ENCODE results near the gene KCNE1. TPM values are rescaled to one million over a fixed set of nuclear protein-coding genes. Genes with fewer than 3 reads are reported as not detected.

The KCNE1 gene
- total and polyA plus RNA-seq, 10 of the 15 experiments (the other 5 are each of a cell fraction or from before 2014, with no cell fraction given): 0.06 to 0.18 (median 0.09) TPM; not detected in 5

DNA sequence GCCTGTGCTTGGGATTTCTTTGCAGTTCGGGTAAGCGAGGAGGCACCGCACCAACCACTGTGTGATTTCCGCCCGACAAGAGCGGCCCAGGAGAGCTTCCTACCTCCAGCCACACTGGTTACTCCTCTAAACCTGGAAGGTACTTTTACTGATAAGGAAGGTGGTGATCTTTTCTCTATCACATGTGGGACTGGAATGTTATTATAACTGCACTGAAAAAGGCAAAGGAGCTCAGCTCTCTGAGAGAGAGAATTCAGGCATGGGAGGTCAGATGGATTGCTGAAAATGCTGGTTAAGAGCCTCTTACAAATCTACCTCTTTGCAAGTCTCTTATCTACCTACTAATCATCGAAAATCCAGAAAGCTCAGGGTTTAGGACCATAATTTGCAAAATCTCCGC is 7.7 kb upstream of the KCNE1 start:
- Histone ChIP-seq H3K9ac (ENCODE audit: control insufficient read depth, insufficient read depth, low read length) (no peak overlapping the region), H2AFZ (ENCODE audit: control insufficient read depth, low read depth, low read length) (no peak overlapping the region), H3K9me3 (replicated peaks; ENCODE audit: control insufficient read depth, insufficient read depth, low read length) (no peaks in the 10 kb centered on the region), H3K36me3 (ENCODE audit: control insufficient read depth in 2 of 2, insufficient read depth in 2 of 2, low read length in 1 of 2) (peaks cover 0 to 2% of the 10 kb centered on the region in 2 experiments; a peak in 1 of 4 replicates), H3K4me3 (no peak overlapping the region), H3K4me2 (ENCODE audit: control insufficient read depth, insufficient read depth) (no peak overlapping the region), H3K4me1 (ENCODE audit: control insufficient read depth, insufficient read depth, low read length) (peaks cover 7% of the 10 kb centered on the region; the same call in 1 of the 2 replicates), H3K27me3 (replicated peaks in 1 of 2; ENCODE audit: control insufficient read depth in 2 of 2, insufficient read depth in 2 of 2, low read length in 1 of 2) (no peaks in the 10 kb centered on the region), H3K27ac (ENCODE audit: control insufficient read depth, insufficient read depth) (no peak overlapping the region), H4K20me1 (ENCODE audit: control insufficient read depth, insufficient read depth) (no peaks in the 10 kb centered on the region), H3K79me2 (ENCODE audit: control insufficient read depth, insufficient read depth, low read length) (no peaks in the 10 kb centered on the region)
- ChIA-PET POLR2A (no interaction called here), CTCF (interaction anchor here (1.0 to 1.2 kb wide), 2 partner anchors 24 to 83 kb away, joined by 3 to 4 read pairs; no protein-coding TSS in a partner anchor), SMC1A (ENCODE audit: uncharacterized antibody, unreplicated experiment) (interaction anchor here (1.7 kb wide), 1 partner anchor 83 kb away, joined by 6 read pairs; no protein-coding TSS in a partner anchor), RAD21 (ENCODE audit: unreplicated experiment) (no interaction called here)
- no peak for DNase-seq (ENCODE audit: low read depth, low spot score)
- TF ChIP-seq ASH2L (IDR thresholded peaks at IDR 0.05; ENCODE audit: borderline replicate concordance, low read depth) (no peak), KDM1A (IDR thresholded peaks at IDR 0.05; ENCODE audit: borderline replicate concordance) (no peak), YY1 (IDR thresholded peaks at IDR 0.05; ENCODE audit: low read depth, low read length) (no peak), KAT2A (conservative IDR thresholded peaks at IDR 0.05; ENCODE audit: control insufficient read depth, low read depth, low read length) (no peak), FOXK2 (IDR thresholded peaks at IDR 0.05) (no peak), SPI1 (IDR thresholded peaks at IDR 0.05; ENCODE audit: borderline replicate concordance, insufficient read depth, low read depth, low read length) (no peak), GABPA (IDR thresholded peaks at IDR 0.05; ENCODE audit: low read depth) (no peak), TARDBP (IDR thresholded peaks at IDR 0.05; ENCODE audit: borderline replicate concordance) (no peak), MYC (IDR thresholded peaks at IDR 0.05; ENCODE audit: insufficient read depth, insufficient read length, insufficient replicate concordance, low read length, severe bottlenecking) (no peak)
- TF ChIP-seq, protein P1, sequence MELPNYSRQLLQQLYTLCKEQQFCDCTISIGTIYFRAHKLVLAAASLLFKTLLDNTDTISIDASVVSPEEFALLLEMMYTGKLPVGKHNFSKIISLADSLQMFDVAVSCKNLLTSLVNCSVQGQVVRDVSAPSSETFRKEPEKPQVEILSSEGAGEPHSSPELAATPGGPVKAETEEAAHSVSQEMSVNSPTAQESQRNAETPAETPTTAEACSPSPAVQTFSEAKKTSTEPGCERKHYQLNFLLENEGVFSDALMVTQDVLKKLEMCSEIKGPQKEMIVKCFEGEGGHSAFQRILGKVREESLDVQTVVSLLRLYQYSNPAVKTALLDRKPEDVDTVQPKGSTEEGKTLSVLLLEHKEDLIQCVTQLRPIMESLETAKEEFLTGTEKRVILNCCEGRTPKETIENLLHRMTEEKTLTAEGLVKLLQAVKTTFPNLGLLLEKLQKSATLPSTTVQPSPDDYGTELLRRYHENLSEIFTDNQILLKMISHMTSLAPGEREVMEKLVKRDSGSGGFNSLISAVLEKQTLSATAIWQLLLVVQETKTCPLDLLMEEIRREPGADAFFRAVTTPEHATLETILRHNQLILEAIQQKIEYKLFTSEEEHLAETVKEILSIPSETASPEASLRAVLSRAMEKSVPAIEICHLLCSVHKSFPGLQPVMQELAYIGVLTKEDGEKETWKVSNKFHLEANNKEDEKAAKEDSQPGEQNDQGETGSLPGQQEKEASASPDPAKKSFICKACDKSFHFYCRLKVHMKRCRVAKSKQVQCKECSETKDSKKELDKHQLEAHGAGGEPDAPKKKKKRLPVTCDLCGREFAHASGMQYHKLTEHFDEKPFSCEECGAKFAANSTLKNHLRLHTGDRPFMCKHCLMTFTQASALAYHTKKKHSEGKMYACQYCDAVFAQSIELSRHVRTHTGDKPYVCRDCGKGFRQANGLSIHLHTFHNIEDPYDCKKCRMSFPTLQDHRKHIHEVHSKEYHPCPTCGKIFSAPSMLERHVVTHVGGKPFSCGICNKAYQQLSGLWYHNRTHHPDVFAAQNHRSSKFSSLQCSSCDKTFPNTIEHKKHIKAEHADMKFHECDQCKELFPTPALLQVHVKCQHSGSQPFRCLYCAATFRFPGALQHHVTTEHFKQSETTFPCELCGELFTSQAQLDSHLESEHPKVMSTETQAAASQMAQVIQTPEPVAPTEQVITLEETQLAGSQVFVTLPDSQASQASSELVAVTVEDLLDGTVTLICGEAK (IDR thresholded peaks at IDR 0.05; ENCODE audit: borderline replicate concordance): no peak
- TF ChIP-seq, protein P2, sequence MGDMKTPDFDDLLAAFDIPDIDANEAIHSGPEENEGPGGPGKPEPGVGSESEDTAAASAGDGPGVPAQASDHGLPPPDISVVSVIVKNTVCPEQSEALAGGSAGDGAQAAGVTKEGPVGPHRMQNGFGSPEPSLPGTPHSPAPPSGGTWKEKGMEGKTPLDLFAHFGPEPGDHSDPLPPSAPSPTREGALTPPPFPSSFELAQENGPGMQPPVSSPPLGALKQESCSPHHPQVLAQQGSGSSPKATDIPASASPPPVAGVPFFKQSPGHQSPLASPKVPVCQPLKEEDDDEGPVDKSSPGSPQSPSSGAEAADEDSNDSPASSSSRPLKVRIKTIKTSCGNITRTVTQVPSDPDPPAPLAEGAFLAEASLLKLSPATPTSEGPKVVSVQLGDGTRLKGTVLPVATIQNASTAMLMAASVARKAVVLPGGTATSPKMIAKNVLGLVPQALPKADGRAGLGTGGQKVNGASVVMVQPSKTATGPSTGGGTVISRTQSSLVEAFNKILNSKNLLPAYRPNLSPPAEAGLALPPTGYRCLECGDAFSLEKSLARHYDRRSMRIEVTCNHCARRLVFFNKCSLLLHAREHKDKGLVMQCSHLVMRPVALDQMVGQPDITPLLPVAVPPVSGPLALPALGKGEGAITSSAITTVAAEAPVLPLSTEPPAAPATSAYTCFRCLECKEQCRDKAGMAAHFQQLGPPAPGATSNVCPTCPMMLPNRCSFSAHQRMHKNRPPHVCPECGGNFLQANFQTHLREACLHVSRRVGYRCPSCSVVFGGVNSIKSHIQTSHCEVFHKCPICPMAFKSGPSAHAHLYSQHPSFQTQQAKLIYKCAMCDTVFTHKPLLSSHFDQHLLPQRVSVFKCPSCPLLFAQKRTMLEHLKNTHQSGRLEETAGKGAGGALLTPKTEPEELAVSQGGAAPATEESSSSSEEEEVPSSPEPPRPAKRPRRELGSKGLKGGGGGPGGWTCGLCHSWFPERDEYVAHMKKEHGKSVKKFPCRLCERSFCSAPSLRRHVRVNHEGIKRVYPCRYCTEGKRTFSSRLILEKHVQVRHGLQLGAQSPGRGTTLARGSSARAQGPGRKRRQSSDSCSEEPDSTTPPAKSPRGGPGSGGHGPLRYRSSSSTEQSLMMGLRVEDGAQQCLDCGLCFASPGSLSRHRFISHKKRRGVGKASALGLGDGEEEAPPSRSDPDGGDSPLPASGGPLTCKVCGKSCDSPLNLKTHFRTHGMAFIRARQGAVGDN (IDR thresholded peaks at IDR 0.05): no peak
- TF ChIP-seq, protein P3, sequence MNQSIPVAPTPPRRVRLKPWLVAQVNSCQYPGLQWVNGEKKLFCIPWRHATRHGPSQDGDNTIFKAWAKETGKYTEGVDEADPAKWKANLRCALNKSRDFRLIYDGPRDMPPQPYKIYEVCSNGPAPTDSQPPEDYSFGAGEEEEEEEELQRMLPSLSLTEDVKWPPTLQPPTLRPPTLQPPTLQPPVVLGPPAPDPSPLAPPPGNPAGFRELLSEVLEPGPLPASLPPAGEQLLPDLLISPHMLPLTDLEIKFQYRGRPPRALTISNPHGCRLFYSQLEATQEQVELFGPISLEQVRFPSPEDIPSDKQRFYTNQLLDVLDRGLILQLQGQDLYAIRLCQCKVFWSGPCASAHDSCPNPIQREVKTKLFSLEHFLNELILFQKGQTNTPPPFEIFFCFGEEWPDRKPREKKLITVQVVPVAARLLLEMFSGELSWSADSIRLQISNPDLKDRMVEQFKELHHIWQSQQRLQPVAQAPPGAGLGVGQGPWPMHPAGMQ (IDR thresholded peaks at IDR 0.05; ENCODE audit: borderline replicate concordance): no peak
- intact Hi-C loops (cut with micrococcal nuclease; ENCODE audit: unreplicated experiment) (no loop called here), in situ Hi-C loops (cut with MboI) (no loop called here)
- FAIRE-seq: no peak
- no TSS peak for BruUV-seq (replicated peaks)
- WGBS (ENCODE audit: insufficient coverage, insufficient replicate concordance, low lambda C conversion rate, missing lambda C conversion rate): 84% methylated on average over 8 of the region's 8 CpGs
- ATAC-seq: no peak

Data from GM12878 (cell line).